ENCODE results near the gene PAIP1.
A peak's percentile ranks its signal among the peaks of the same experiment; 100 is the strongest.

PAIP1 gene

DNA sequence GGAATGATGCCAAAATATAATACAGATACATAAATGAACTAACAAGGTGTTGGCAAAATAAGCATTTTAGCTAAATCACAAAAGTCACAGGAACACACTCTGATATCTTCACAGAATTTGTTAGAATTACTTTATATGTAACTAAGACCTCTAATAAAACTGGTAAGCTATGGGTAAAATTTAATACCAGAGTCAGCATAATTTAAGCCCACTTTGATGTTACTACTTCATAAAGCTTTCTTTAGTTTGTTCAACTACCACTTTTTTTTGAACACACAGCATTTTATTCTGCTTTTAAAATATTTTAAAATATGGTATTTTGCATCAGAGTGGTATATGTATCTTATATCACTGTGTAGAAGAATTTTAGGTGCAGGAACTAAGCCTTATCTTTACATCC is 19.9 kb downstream of the PAIP1 start:
- Histone ChIP-seq H3K9me3 (ENCODE audit: insufficient read depth, low read length, severe bottlenecking) (no peaks in the 10 kb centered on the region), H3K27ac (ENCODE audit: low read length) (no peak overlapping the region), H3K36me3 (ENCODE audit: insufficient read depth, low read length) (peaks cover 99% of the 10 kb centered on the region), H4K20me1 (ENCODE audit: insufficient read depth, low read length) (no peaks in the 10 kb centered on the region; the same call in 1 of the 2 replicates), H2AFZ (ENCODE audit: low read depth, low read length) (no peak overlapping the region), H3K4me1 (ENCODE audit: insufficient read depth, low read length) (no peaks in the 10 kb centered on the region), H3K9ac (ENCODE audit: low read depth, low read length) (no peak overlapping the region), H3K4me2 (ENCODE audit: insufficient read depth, low read length) (no peak overlapping the region), H3K27me3 (ENCODE audit: insufficient read depth, low read length, poor library complexity) (no peaks in the 10 kb centered on the region), H3K4me3 (ENCODE audit: low read depth in 1 of 2, low read length in 2 of 2) (no peak overlapping the region), H3K79me2 (ENCODE audit: insufficient read depth, low read length) (peaks cover 38% of the 10 kb centered on the region; the same call in 1 of the 2 replicates)
- DNase-seq, result no peak
- no peak for ATAC-seq (ENCODE audit: insufficient read depth, low read depth)
- TF ChIP-seq, protein P1, sequence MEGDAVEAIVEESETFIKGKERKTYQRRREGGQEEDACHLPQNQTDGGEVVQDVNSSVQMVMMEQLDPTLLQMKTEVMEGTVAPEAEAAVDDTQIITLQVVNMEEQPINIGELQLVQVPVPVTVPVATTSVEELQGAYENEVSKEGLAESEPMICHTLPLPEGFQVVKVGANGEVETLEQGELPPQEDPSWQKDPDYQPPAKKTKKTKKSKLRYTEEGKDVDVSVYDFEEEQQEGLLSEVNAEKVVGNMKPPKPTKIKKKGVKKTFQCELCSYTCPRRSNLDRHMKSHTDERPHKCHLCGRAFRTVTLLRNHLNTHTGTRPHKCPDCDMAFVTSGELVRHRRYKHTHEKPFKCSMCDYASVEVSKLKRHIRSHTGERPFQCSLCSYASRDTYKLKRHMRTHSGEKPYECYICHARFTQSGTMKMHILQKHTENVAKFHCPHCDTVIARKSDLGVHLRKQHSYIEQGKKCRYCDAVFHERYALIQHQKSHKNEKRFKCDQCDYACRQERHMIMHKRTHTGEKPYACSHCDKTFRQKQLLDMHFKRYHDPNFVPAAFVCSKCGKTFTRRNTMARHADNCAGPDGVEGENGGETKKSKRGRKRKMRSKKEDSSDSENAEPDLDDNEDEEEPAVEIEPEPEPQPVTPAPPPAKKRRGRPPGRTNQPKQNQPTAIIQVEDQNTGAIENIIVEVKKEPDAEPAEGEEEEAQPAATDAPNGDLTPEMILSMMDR (IDR thresholded peaks at IDR 0.05; ENCODE audit: borderline replicate concordance, extremely low read depth, low read length, poor library complexity, severe bottlenecking), result no peak
- no peak for TF ChIP-seq EZH2 (IDR thresholded peaks at IDR 0.05; ENCODE audit: borderline replicate concordance, low read depth, low read length, severe bottlenecking)

DNA sequence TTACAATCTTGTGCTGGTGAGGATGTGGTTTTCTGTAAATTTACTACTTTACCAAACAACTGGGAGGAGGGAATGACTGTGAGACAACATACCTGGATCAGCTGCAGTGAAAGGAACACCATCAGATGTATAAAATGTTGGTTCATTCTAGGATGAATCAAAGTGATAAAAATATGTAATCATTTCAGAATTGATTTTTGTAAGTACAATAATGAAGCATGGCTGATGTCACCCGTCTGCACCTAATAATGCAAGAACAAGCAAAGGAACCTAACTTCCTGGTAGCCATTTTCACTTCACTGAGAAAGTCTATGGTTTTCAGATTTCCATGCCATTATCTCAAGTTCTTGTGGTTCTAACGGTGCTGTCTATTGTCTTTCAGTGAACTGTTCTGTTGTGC is 23.2 kb downstream of the PAIP1 start:
- H4K20me1 ChIP-seq (ENCODE audit: insufficient read depth, low read length), result no peaks in the 10 kb centered on the region; the same call in 1 of the 2 replicates
- H3K4me3 ChIP-seq (ENCODE audit: low read depth in 1 of 2, low read length in 2 of 2), result no peak overlapping the region
- no peak for DNase-seq
- H3K4me1 ChIP-seq (ENCODE audit: insufficient read depth, low read length), result no peaks in the 10 kb centered on the region
- H3K4me2 ChIP-seq (ENCODE audit: insufficient read depth, low read length), result no peak overlapping the region
- H3K27ac ChIP-seq (ENCODE audit: low read length), result no peak overlapping the region
- H2AFZ ChIP-seq (ENCODE audit: low read depth, low read length), result no peak overlapping the region
- H3K36me3 ChIP-seq (ENCODE audit: insufficient read depth, low read length), result peaks cover 98% of the 10 kb centered on the region
- H3K9ac ChIP-seq (ENCODE audit: low read depth, low read length), result no peak overlapping the region
- TF ChIP-seq EZH2 (IDR thresholded peaks at IDR 0.05; ENCODE audit: borderline replicate concordance, low read depth, low read length, severe bottlenecking), result no peak
- TF ChIP-seq, protein P1 (IDR thresholded peaks at IDR 0.05; ENCODE audit: borderline replicate concordance, extremely low read depth, low read length, poor library complexity, severe bottlenecking), result no peak
- no peak for ATAC-seq (ENCODE audit: insufficient read depth, low read depth)
- H3K9me3 ChIP-seq (ENCODE audit: insufficient read depth, low read length, severe bottlenecking), result no peaks in the 10 kb centered on the region
- peaks cover 11% of the 10 kb centered on the region; the same call in 1 of the 2 replicates for H3K79me2 ChIP-seq (ENCODE audit: insufficient read depth, low read length)
- H3K27me3 ChIP-seq (ENCODE audit: insufficient read depth, low read length, poor library complexity), result no peaks in the 10 kb centered on the region

DNA sequence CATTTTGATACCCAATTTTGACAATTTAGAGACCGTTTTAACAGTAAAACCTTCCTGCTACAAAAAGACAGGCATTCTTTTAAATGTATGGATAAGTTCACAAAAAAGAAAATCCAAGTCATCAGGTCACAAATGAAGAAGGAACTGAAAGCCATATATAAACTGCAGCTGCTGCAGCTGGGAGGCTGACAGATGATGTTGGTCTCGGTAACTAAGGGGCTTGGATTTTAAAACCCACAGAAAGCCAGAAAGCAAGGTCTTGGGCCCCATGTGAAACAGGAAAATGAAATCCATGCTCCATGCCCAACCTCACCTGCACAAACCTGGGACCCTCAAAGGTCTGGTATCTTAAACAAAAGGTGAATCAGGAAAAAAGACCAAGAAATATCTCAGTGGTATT is 26.2 kb downstream of the PAIP1 start:
- no peak overlapping the region for H3K9ac ChIP-seq (ENCODE audit: low read depth, low read length)
- TF ChIP-seq EZH2 (IDR thresholded peaks at IDR 0.05; ENCODE audit: borderline replicate concordance, low read depth, low read length, severe bottlenecking), result no peak
- peaks cover 3% of the 10 kb centered on the region; the same call in 1 of the 2 replicates for H3K79me2 ChIP-seq (ENCODE audit: insufficient read depth, low read length)
- no peak overlapping the region for H2AFZ ChIP-seq (ENCODE audit: low read depth, low read length)
- no peak overlapping the region for H3K4me2 ChIP-seq (ENCODE audit: insufficient read depth, low read length)
- H3K9me3 ChIP-seq (ENCODE audit: insufficient read depth, low read length, severe bottlenecking), result no peaks in the 10 kb centered on the region
- no peaks in the 10 kb centered on the region for H3K27me3 ChIP-seq (ENCODE audit: insufficient read depth, low read length, poor library complexity)
- H3K4me1 ChIP-seq (ENCODE audit: insufficient read depth, low read length), result no peaks in the 10 kb centered on the region
- H3K4me3 ChIP-seq (ENCODE audit: low read depth in 1 of 2, low read length in 2 of 2), result no peak overlapping the region
- H3K27ac ChIP-seq (ENCODE audit: low read length), result no peak overlapping the region
- DNase-seq (no peak), ATAC-seq (ENCODE audit: insufficient read depth, low read depth) (no peak)
- no peaks in the 10 kb centered on the region for H4K20me1 ChIP-seq (ENCODE audit: insufficient read depth, low read length)
- H3K36me3 ChIP-seq (ENCODE audit: insufficient read depth, low read length), result peaks cover 87% of the 10 kb centered on the region

DNA sequence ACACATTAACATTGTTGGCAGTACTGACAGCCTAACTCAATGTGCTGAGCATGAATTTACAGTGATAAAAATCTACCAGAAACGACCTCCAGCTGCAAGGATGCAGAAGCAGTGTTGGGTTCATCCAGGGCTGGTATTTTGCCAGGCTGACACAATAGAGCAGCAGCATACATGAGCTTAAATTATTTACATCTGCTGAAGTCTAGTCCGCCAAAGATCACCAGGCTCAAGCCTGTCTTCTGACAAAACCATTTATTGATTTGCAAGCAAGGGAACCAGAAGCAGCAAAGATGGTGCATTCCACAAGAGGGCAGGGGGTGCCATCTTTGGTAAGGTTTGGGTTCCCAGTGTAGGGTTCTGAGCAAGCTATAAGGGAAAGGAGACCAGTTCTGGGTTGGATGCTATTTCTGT is 33.2 kb downstream of the PAIP1 start:
- Histone ChIP-seq H4K20me1 (ENCODE audit: insufficient read depth, low read length) (no peaks in the 10 kb centered on the region), H3K9me3 (ENCODE audit: insufficient read depth, low read length, severe bottlenecking) (no peaks in the 10 kb centered on the region), H3K79me2 (ENCODE audit: insufficient read depth, low read length) (no peaks in the 10 kb centered on the region), H3K4me2 (ENCODE audit: insufficient read depth, low read length) (no peak overlapping the region), H3K36me3 (ENCODE audit: insufficient read depth, low read length) (peaks cover 44% of the 10 kb centered on the region), H3K27me3 (ENCODE audit: insufficient read depth, low read length, poor library complexity) (no peaks in the 10 kb centered on the region), H3K9ac (ENCODE audit: low read depth, low read length) (no peak overlapping the region), H3K27ac (ENCODE audit: low read length) (no peak overlapping the region), H2AFZ (ENCODE audit: low read depth, low read length) (no peak overlapping the region), H3K4me1 (ENCODE audit: insufficient read depth, low read length) (no peaks in the 10 kb centered on the region), H3K4me3 (ENCODE audit: low read depth in 1 of 2, low read length in 2 of 2) (no peak overlapping the region)
- TF ChIP-seq, protein P1 (IDR thresholded peaks at IDR 0.05; ENCODE audit: borderline replicate concordance, extremely low read depth, low read length, poor library complexity, severe bottlenecking), result no peak
- no peak for TF ChIP-seq EZH2 (IDR thresholded peaks at IDR 0.05; ENCODE audit: borderline replicate concordance, low read depth, low read length, severe bottlenecking)
- ATAC-seq (ENCODE audit: insufficient read depth, low read depth) (peak; percentile 35; the same call in 2 of the 3 replicates), DNase-seq (no peak)
